ENCODE data around the gene CADM2. TPM values are rescaled to one million over a fixed set of nuclear protein-coding genes. Genes with fewer than 3 reads are reported as not detected.

Gene CADM2
- total and polyA plus RNA-seq, 2 experiments from 2014 or later, result 13.3 to 47.5 TPM

DNA sequence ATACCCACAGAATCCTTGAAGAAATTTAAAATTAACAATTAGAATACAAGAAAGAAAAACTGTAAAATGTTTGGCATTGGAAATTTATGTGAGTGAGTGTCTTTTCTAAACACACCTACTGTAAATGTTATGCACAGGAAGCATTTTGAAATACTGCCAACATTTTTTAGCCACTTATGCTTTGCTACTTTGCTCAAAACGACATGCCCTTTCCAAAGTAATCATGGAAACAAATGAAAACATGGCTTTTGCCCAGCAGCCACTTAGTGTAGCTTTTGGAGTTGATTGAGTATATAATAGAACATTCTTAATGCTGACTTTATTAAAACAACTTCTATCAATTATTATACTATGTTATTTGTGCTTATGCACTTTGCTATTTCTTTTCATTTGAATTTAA, 823.0 kb downstream of the CADM2 start:
- Mint-ChIP-seq H3K4me1 (no peaks in the 10 kb centered on the region), H3K4me3 (no peak overlapping the region), H3K36me3 (ENCODE audit: low read depth) (no peaks in the 10 kb centered on the region), H3K27me3 (ENCODE audit: insufficient read depth, low read depth, poor library complexity) (no peaks in the 10 kb centered on the region), H3K9me3 (no peaks in the 10 kb centered on the region), H3K27ac (no peak overlapping the region)
- Histone ChIP-seq H3K27me3 (ENCODE audit: insufficient read depth) (no peaks in the 10 kb centered on the region), H3K4me3 (no peak overlapping the region), H3K9me2 (ENCODE audit: insufficient read depth) (no peaks in the 10 kb centered on the region; the same call in 1 of the 2 replicates), H3K36me3 (ENCODE audit: insufficient read depth) (no peaks in the 10 kb centered on the region), H3K4me1 (ENCODE audit: insufficient read depth) (no peaks in the 10 kb centered on the region), H2AFZ (no peak overlapping the region), H3K79me2 (replicated peaks; ENCODE audit: insufficient read depth) (no peaks in the 10 kb centered on the region), H3K27ac (ENCODE audit: low read depth) (no peak overlapping the region), H3F3A (replicated peaks; ENCODE audit: low read depth) (no peaks in the 10 kb centered on the region), H3K4me2 (no peak overlapping the region), H4K20me1 (replicated peaks; ENCODE audit: insufficient read depth) (no peaks in the 10 kb centered on the region)
- TF ChIP-seq ZNF331 (CRISPR knock-in tag; IDR thresholded peaks at IDR 0.05; ENCODE audit: low read depth) (no peak), ZNF114 (CRISPR knock-in tag; IDR thresholded peaks at IDR 0.05) (no peak), EZH2phosphoT487 (IDR thresholded peaks at IDR 0.05; ENCODE audit: unreplicated experiment) (no peak), EZH2 (IDR thresholded peaks at IDR 0.05; ENCODE audit: low read depth, unreplicated experiment) (no peak), STAT1 (IDR thresholded peaks at IDR 0.05; ENCODE audit: unreplicated experiment) (no peak)
- TF ChIP-seq, protein P1, sequence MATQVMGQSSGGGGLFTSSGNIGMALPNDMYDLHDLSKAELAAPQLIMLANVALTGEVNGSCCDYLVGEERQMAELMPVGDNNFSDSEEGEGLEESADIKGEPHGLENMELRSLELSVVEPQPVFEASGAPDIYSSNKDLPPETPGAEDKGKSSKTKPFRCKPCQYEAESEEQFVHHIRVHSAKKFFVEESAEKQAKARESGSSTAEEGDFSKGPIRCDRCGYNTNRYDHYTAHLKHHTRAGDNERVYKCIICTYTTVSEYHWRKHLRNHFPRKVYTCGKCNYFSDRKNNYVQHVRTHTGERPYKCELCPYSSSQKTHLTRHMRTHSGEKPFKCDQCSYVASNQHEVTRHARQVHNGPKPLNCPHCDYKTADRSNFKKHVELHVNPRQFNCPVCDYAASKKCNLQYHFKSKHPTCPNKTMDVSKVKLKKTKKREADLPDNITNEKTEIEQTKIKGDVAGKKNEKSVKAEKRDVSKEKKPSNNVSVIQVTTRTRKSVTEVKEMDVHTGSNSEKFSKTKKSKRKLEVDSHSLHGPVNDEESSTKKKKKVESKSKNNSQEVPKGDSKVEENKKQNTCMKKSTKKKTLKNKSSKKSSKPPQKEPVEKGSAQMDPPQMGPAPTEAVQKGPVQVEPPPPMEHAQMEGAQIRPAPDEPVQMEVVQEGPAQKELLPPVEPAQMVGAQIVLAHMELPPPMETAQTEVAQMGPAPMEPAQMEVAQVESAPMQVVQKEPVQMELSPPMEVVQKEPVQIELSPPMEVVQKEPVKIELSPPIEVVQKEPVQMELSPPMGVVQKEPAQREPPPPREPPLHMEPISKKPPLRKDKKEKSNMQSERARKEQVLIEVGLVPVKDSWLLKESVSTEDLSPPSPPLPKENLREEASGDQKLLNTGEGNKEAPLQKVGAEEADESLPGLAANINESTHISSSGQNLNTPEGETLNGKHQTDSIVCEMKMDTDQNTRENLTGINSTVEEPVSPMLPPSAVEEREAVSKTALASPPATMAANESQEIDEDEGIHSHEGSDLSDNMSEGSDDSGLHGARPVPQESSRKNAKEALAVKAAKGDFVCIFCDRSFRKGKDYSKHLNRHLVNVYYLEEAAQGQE (IDR thresholded peaks at IDR 0.05; ENCODE audit: unreplicated experiment), result no peak
- TF ChIP-seq, protein P2, sequence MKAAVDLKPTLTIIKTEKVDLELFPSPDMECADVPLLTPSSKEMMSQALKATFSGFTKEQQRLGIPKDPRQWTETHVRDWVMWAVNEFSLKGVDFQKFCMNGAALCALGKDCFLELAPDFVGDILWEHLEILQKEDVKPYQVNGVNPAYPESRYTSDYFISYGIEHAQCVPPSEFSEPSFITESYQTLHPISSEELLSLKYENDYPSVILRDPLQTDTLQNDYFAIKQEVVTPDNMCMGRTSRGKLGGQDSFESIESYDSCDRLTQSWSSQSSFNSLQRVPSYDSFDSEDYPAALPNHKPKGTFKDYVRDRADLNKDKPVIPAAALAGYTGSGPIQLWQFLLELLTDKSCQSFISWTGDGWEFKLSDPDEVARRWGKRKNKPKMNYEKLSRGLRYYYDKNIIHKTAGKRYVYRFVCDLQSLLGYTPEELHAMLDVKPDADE (IDR thresholded peaks at IDR 0.05), result no peak
- TF ChIP-seq, protein P3, sequence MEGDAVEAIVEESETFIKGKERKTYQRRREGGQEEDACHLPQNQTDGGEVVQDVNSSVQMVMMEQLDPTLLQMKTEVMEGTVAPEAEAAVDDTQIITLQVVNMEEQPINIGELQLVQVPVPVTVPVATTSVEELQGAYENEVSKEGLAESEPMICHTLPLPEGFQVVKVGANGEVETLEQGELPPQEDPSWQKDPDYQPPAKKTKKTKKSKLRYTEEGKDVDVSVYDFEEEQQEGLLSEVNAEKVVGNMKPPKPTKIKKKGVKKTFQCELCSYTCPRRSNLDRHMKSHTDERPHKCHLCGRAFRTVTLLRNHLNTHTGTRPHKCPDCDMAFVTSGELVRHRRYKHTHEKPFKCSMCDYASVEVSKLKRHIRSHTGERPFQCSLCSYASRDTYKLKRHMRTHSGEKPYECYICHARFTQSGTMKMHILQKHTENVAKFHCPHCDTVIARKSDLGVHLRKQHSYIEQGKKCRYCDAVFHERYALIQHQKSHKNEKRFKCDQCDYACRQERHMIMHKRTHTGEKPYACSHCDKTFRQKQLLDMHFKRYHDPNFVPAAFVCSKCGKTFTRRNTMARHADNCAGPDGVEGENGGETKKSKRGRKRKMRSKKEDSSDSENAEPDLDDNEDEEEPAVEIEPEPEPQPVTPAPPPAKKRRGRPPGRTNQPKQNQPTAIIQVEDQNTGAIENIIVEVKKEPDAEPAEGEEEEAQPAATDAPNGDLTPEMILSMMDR (conservative IDR thresholded peaks at IDR 0.05; ENCODE audit: low read depth in 2 of 2), result no peak
- DNase-seq (ENCODE audit: low spot score), result no peak
- no peak for ATAC-seq

DNA sequence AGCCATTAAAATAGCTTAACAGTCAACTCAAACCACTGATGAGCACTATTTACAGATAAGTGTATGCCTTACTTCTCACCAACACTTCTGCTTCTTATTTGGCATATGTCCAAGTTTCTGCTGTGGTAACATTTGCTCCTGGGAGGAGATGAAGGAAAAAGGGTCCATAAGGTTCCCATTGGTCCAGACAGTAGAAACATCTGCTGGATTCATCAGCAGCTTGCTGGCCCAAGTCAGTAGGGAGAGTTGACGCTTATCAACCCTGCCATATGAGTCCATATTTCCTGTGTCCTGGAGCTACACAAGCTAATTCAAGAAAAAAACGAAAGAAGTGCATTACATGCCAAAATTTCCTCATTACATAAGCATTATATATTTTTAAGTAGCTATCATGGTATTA, 824.5 kb downstream of the CADM2 start:
- Histone ChIP-seq H3K4me1 (ENCODE audit: insufficient read depth) (no peaks in the 10 kb centered on the region), H3K4me3 (no peak overlapping the region), H4K20me1 (replicated peaks; ENCODE audit: insufficient read depth) (no peaks in the 10 kb centered on the region), H3F3A (replicated peaks; ENCODE audit: low read depth) (no peaks in the 10 kb centered on the region), H3K36me3 (ENCODE audit: insufficient read depth) (no peaks in the 10 kb centered on the region), H3K27me3 (ENCODE audit: insufficient read depth) (no peaks in the 10 kb centered on the region), H2AFZ (no peak overlapping the region), H3K27ac (ENCODE audit: low read depth) (no peak overlapping the region), H3K79me2 (replicated peaks; ENCODE audit: insufficient read depth) (no peaks in the 10 kb centered on the region), H3K4me2 (no peak overlapping the region), H3K9me2 (ENCODE audit: insufficient read depth) (no peaks in the 10 kb centered on the region; the same call in 1 of the 2 replicates)
- Mint-ChIP-seq H3K27ac (no peak overlapping the region), H3K4me1 (no peaks in the 10 kb centered on the region), H3K9me3 (no peaks in the 10 kb centered on the region), H3K4me3 (no peak overlapping the region), H3K27me3 (ENCODE audit: insufficient read depth, low read depth, poor library complexity) (no peaks in the 10 kb centered on the region), H3K36me3 (ENCODE audit: low read depth) (no peaks in the 10 kb centered on the region)
- DNase-seq (ENCODE audit: low spot score) (no peak), ATAC-seq (no peak)
- TF ChIP-seq STAT1 (IDR thresholded peaks at IDR 0.05; ENCODE audit: unreplicated experiment), result no peak
- TF ChIP-seq, protein P2 (IDR thresholded peaks at IDR 0.05), result no peak
- TF ChIP-seq, protein P1 (IDR thresholded peaks at IDR 0.05; ENCODE audit: unreplicated experiment), result no peak
